HG02981 (cell line): ENCODE results near the gene EGLN1.
A peak's percentile ranks its signal among the peaks of the same experiment; 100 is the strongest.
"Not testable (repeated sequence)": the region's sequence is repeated elsewhere in the genome, so short reads cannot be mapped to it uniquely, and the experiment has no call there.

Experiments
- ATAC-seq: cut with Tn5 transposase; IDR thresholded peaks from one replicate; pipeline ENCODE4 v1.9.1; 2021; ENCODE audit warnings: mild to moderate bottlenecking, moderate library complexity; ENCODE audit not compliant: unreplicated experiment

Gene EGLN1

GRCh38 chr1:231421971-231422797 is at the start of gene EGLN1:
TSS of gene EGLN1 (minus strand) at chr1:231422287. CDS start at chr1:231421888, 399 bp downstream.
- ATAC-seq, result peak; percentile 75

- ATAC-seq, result not testable (repeated sequence)
These were observed 49.4 kb upstream of the EGLN1 start for GRCh38 chr1:231471500-231471899.

- not testable (repeated sequence) for ATAC-seq
These were observed 48.9 kb upstream of the EGLN1 start for GRCh38 chr1:231471027-231471426.

- no peak for ATAC-seq
These were observed 45.9 kb upstream of the EGLN1 start for GRCh38 chr1:231467986-231468385.

- peak; percentile 56 for ATAC-seq
These were observed 43.0 kb upstream of the EGLN1 start for GRCh38 chr1:231465051-231465450.

- ATAC-seq, result no peak
These were observed 41.5 kb upstream of the EGLN1 start for GRCh38 chr1:231463541-231463940.

- peak; percentile 93 for ATAC-seq
These were observed 38.5 kb upstream of the EGLN1 start for GRCh38 chr1:231460614-231461013.

GRCh38 chr1:231459438-231459837 is 37.4 kb upstream of the EGLN1 start:
- not testable (repeated sequence) for ATAC-seq

- ATAC-seq, result not testable (repeated sequence)
These were observed 35.9 kb upstream of the EGLN1 start for GRCh38 chr1:231457956-231458355.

GRCh38 chr1:231454133-231454532 is 32.0 kb upstream of the EGLN1 start:
- not testable (repeated sequence) for ATAC-seq

GRCh38 chr1:231446138-231446537 is 24.1 kb upstream of the EGLN1 start:
- no peak for ATAC-seq

GRCh38 chr1:231444059-231444458 is 22.0 kb upstream of the EGLN1 start:
- no peak for ATAC-seq

- ATAC-seq, result no peak
These were observed 21.3 kb upstream of the EGLN1 start for GRCh38 chr1:231443363-231443762.

- ATAC-seq, result no peak
These were observed 20.6 kb upstream of the EGLN1 start for GRCh38 chr1:231442735-231443134.

- no peak for ATAC-seq
These were observed 10.9 kb upstream of the EGLN1 start for GRCh38 chr1:231432996-231433395.

- ATAC-seq, result no peak
These were observed 9.8 kb upstream of the EGLN1 start for GRCh38 chr1:231431665-231432415.

- ATAC-seq, result not testable (repeated sequence)
These were observed 8.7 kb upstream of the EGLN1 start for GRCh38 chr1:231430678-231431352.

- no peak for ATAC-seq
These were observed 6.3 kb upstream of the EGLN1 start for GRCh38 chr1:231428377-231428776.

- ATAC-seq, result no peak
These were observed 3.1 kb upstream of the EGLN1 start for GRCh38 chr1:231424950-231425805.

GRCh38 chr1:231423648-231424047 is 1.6 kb upstream of the EGLN1 start:
- no peak for ATAC-seq
